HepG2 (cell line): ENCODE data around the gene ZNF853.

Experiments used
- ATF7 ChIP-seq, 2 experiments: fragments of 450-650 bp in 1 of 2; sonication (generic) in 1 of 2; formaldehyde crosslinking in 1 of 2; IDR thresholded peaks; 2 replicates each; pipeline versions ENCODE4 v1.4.0 to v1.6.1; 2016 to 2020; ENCODE audit warnings: antibody characterized with exemption in 1 of 2, mild to moderate bottlenecking in 1 of 2, missing genetic modification reagents in 1 of 2
- BCL6 ChIP-seq: IDR thresholded peaks from 2 replicates; pipeline ENCODE4 v1.6.1; 2016; ENCODE audit warnings: missing genetic modification reagents, missing compliant biosample characterization
- HMGA1 ChIP-seq: sonication (generic); formaldehyde crosslinking; conservative IDR thresholded peaks from 2 replicates; pipeline ENCODE4 v1.4.0; 2020; ENCODE audit warnings: missing genetic modification reagents
- SP1 ChIP-seq, 2 experiments: fragments of 450-650 bp in 1 of 2; sonication (generic) in 1 of 2; formaldehyde crosslinking in 1 of 2; IDR thresholded peaks; 2 replicates each; pipeline versions ENCODE4 v1.4.0 to v1.6.1; 2016 to 2020; ENCODE audit warnings: missing genetic modification reagents in 1 of 2
- ZNF557 ChIP-seq: sonication (generic); formaldehyde crosslinking; IDR thresholded peaks from 2 replicates; pipeline ENCODE4 v1.4.0; 2020; ENCODE audit warnings: missing genetic modification reagents
- TF ChIP-seq, protein P1 (sequence below): sonication (generic); formaldehyde crosslinking; IDR thresholded peaks from 2 replicates; pipeline ENCODE4 v1.9.0; 2021; ENCODE audit warnings: missing genetic modification reagents, borderline replicate concordance
- TF ChIP-seq, protein P2 (sequence below): IDR thresholded peaks from 2 replicates; pipeline ENCODE4 v1.6.1; 2012; ENCODE audit warnings: low read length, improper control_type of control experiment

DNA sequence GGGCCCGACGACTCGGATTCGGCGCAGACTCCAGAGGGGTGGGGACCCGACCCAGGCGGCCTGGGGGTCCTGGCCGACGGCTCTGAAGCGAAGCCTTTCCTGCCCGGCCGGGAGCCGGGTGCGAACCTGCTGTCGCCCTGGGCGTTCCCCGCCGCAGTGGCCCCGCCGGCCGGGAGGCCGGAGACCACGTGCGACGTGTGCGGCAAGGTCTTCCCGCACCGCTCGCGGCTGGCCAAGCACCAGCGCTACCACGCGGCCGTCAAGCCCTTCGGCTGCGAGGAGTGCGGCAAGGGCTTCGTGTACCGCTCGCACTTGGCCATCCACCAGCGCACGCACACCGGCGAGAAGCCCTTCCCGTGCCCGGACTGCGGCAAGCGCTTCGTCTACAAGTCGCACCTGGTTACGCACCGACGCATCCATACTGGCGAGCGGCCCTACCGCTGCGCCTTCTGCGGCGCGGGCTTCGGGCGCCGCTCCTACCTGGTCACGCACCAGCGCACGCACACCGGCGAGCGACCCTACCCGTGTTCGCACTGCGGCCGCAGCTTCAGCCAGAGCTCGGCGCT lies 37.1 kb downstream of the ZNF853 start:
- TF ChIP-seq, protein P1, sequence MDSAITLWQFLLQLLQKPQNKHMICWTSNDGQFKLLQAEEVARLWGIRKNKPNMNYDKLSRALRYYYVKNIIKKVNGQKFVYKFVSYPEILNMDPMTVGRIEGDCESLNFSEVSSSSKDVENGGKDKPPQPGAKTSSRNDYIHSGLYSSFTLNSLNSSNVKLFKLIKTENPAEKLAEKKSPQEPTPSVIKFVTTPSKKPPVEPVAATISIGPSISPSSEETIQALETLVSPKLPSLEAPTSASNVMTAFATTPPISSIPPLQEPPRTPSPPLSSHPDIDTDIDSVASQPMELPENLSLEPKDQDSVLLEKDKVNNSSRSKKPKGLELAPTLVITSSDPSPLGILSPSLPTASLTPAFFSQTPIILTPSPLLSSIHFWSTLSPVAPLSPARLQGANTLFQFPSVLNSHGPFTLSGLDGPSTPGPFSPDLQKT = no peak
- TF ChIP-seq HMGA1 (CRISPR knock-in tag) = no peak
- TF ChIP-seq ATF7 (IDR thresholded peaks at IDR 0.05) = no peak
- no peak for TF ChIP-seq ATF7 (CRISPR knock-in tag; IDR thresholded peaks at IDR 0.05)
- TF ChIP-seq SP1 (IDR thresholded peaks at IDR 0.05) = no peak
- TF ChIP-seq SP1 (CRISPR knock-in tag; IDR thresholded peaks at IDR 0.05) = no peak
- TF ChIP-seq BCL6 (CRISPR knock-in tag) = no peak
- TF ChIP-seq ZNF557 (CRISPR knock-in tag) = no peak
- TF ChIP-seq, protein P2, sequence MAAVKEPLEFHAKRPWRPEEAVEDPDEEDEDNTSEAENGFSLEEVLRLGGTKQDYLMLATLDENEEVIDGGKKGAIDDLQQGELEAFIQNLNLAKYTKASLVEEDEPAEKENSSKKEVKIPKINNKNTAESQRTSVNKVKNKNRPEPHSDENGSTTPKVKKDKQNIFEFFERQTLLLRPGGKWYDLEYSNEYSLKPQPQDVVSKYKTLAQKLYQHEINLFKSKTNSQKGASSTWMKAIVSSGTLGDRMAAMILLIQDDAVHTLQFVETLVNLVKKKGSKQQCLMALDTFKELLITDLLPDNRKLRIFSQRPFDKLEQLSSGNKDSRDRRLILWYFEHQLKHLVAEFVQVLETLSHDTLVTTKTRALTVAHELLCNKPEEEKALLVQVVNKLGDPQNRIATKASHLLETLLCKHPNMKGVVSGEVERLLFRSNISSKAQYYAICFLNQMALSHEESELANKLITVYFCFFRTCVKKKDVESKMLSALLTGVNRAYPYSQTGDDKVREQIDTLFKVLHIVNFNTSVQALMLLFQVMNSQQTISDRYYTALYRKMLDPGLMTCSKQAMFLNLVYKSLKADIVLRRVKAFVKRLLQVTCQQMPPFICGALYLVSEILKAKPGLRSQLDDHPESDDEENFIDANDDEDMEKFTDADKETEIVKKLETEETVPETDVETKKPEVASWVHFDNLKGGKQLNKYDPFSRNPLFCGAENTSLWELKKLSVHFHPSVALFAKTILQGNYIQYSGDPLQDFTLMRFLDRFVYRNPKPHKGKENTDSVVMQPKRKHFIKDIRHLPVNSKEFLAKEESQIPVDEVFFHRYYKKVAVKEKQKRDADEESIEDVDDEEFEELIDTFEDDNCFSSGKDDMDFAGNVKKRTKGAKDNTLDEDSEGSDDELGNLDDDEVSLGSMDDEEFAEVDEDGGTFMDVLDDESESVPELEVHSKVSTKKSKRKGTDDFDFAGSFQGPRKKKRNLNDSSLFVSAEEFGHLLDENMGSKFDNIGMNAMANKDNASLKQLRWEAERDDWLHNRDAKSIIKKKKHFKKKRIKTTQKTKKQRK = no peak
